SK-N-DZ (cell line): ENCODE results near the gene MAGEF1.
"Not testable (repeated sequence)": the region's sequence is repeated elsewhere in the genome, so short reads cannot be mapped to it uniquely, and the experiment has no call there.

ENCODE experiments used
- DNase-seq: peaks from one replicate; pipeline ENCODE4 v3.0.0-alpha.2; 2015; ENCODE audit warnings: low spot score

MAGEF1 gene

DNA sequence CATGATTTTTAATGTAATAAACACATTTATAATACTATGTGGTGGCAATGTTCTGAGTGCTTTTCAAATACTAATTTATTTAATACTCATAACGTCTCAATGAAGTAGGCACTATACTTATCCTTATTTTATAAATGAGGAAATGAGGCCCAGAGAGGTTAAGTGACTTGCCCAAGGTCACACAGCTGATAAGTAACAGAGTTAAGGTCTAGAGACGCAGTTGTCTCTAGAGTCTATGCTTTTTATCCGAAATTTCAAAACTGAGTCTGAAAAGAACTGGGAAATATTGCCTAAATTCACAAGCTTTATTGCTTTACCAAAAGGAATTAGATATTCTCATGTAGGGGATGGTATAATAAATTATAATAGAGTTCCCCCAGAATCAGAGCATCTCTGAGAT is 31.4 kb upstream of the MAGEF1 start:
- no peak for DNase-seq

GRCh38 chr3:184742676-184743135 is 30.8 kb upstream of the MAGEF1 start:
- DNase-seq: no peak

GRCh38 chr3:184741798-184742675 is 30.2 kb upstream of the MAGEF1 start:
- no peak for DNase-seq

DNA sequence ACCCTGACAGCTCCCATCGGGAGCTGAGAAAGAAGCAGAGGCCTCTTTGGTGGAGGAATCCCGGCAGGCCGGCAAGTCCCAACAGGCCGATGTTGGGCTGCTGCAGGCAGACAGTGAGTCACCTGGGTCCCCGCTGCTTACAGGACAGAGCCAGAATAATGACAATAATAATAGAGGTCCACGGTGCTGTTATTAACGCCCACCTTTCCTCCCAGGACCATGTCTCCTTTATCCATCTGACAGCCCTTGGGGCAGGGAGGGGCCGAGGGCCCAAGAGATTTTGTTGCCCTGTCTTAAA is 29.3 kb upstream of the MAGEF1 start:
- no peak for DNase-seq

- DNase-seq: no peak
Observed at GRCh38 chr3:184740509-184741258, 28.8 kb upstream of the MAGEF1 start.

GRCh38 chr3:184739594-184740505 is 28.0 kb upstream of the MAGEF1 start:
- no peak for DNase-seq

GRCh38 chr3:184738982-184739381 is 27.1 kb upstream of the MAGEF1 start:
- DNase-seq: no peak

DNA sequence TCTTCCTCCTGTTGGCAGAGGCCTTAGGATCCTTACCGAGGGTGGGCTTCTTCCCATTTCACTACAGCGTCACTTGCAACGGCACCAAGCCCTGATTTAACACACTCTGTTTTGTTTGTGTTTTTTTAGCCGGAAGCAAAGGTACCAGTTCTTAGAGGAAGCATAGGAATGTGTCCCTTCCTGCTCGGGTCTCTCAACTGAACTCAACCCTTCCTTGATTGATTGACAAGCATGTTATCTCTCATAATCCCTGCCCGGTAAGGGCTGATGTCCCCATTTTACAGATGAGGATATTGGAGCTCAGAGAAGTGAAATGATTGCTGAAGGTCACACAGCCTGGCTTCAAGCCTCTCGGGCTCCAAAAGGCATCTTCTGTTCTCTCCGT is 26.6 kb upstream of the MAGEF1 start:
- no peak for DNase-seq

- no peak for DNase-seq
Observed at GRCh38 chr3:184737641-184738505, 26.0 kb upstream of the MAGEF1 start.

DNA sequence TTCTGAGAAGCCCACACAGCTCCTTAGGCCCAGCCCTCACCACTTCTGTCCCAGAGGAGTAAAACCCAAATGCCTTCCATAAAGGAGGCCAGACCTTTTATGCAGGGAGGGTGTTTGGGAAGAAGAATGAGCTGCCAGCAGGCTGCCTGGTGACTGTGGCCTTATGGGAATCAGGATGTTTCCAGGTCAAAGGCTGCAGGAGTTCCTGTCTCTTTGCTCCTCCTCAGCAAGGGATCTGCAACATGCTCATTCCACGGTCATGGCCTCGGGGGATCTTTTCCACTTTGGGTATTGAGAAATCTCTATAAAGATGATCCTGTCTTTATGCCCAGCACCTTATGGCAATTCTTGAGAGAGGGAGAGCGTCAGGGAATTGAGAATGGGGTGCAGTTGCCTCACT is 25.2 kb upstream of the MAGEF1 start:
- no peak for DNase-seq

DNA sequence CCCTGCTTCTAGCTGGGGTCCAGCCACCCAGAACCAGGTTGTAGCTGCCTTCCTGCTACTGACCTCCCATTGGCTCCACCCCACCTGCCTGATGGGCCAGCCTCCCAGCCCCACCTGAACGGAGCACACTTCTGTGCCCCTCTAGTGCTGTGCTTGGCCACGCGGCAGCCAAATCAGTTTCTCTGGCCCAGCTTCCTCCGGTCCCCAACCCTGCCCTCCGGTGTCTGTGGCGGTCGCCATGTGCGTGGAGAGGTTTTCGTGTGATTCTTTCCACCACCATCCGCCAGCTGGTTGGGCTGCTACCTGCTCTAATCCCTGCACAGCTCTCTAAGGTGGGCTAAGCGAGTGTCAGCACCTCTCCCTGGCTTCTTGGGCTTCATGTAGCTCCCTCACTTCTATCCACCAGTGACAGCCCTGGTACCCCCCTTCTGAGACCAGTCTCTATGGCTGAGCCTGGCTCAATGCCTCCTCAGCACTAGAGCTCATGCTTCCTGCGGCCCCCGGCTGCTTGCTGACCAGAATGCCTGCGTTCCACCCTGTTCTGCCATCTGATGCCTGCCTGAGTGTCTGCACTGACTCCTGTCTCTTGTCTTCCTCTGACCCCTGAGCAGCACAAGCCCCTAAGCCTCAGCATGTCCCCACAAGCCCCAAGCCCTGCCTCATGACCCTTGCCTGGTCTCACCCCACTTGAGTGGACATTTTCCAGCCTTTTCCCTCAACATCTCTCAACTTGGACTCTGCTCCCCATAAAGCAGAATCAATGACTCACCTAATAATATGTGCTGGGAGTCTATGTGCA is 23.2 kb upstream of the MAGEF1 start:
- DNase-seq: no peak

DNA sequence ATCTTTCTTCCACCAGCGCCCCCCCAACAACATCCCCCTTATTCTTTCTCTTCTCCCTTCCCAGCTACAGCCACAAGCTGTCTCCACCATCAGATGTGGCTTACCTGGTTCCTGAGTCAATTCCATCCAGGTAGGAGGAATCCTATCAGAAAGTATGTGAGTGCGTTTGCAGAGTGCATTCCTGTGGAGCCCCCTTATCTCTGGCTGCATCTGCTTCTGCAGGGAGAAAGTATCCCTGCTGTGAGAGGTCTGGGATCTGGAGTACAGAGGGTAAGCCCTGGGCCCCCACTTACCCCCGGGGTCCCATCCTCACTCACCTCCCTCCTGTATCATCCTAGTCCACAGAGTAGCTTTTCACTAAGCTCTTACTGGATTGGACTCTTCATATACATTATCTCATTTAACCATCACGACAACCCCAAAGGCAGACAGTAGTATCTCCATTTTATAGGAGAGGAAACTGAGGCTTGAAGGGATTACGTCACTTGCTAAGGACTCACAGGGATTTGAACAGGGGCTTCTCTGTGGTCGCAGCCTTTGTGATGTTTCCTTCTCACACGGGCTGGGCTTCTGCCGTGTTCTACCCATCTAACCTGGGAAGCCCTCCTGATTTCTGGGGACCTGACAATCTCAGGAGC is 22.2 kb upstream of the MAGEF1 start:
- no peak for DNase-seq

DNA sequence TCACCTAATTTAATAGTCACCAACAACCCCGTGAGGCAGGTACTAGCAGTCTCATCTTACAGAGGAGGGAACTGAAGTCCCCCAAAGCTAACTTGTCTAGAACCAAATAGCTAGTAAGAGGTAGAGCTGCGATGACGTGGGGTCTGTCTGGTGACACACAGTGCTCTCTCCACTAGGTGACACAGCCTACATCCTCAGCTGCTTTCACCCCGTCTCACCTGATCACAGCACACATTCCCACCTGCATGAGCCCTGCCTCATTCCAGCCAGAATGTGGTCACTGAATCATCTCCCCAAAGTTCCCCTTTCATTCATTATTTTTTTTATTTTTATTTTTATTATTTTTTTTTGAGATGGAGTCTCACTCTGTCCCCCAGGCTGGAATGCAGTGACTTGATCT is 21.3 kb upstream of the MAGEF1 start:
- DNase-seq: no peak

GRCh38 chr3:184731786-184732537 is 20.1 kb upstream of the MAGEF1 start:
- no peak for DNase-seq

DNA sequence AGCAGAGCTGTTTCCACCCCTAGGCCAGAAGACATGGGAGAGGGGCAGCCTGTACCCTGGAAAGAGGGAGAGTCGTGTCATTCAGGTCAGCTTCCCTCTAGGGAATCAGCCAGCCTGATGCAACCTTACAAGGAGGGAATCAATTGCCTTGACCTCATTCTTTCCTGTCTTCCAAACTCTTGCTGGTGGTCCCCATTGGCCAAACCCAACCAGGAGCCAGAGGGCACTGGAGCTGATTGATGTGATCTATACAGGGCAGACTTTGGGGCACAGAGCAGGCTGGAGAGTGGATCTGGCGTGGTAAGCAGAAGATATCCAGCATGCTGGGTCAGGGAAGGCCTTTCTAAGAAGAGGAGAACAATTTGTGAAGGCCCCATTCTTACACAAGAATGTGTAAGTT is 19.1 kb upstream of the MAGEF1 start:
- no peak for DNase-seq

- not testable (repeated sequence) for DNase-seq
Observed at GRCh38 chr3:184729154-184729553, 17.3 kb upstream of the MAGEF1 start.

DNA sequence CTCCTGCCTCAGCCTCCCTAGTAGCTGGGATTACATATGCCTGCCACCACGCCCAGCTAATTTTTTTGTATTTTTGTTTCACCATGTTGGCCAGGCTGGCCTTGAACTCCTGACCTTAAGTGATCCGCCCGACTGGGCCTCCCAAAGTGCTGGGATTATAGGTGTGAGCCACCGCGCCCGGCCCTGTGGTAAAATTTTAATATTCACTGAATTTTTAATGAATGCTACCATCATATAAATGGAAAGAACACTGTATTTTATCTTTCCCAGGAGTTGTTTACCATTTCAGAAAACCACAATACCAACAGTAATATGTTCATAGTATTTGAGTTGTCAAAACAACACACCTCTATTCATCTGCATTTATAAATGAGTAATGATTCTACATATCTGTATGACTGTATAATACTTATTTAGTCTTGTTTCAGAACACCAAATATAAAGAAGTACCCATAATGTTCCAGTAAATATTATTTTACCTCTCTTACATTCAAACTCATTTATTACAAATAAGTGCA is 16.2 kb upstream of the MAGEF1 start:
- no peak for DNase-seq

DNA sequence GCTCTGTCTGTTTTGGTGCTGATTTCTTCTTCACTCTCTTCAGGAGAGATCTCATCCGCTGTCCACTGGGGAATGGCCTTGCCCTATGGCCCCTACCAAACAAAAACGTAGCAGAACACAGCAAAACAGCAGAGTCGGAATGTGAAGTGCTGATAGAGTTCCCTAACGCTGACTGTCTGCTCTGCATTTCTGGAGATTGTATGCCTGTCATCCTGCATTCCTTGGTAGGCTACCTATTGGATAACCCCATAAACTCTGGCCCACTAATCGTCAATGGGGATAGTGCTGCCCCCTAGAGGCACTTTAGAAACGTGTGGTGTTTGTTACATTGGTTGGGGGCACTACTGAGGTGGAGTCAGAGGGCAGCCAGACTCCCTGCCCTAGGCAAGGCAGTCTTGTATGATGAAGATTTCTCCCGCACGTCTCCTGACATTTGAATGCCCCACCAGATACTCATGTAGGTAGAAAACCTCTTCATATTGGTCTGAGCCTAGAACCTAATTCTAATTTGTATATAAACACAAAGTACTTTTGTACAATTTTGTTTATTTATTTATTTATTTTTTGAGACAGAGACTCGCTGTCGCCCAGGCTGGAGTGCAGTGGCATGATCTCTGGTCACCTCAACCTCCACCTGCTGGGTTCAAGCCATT is 15.6 kb upstream of the MAGEF1 start:
- peak; percentile 92 for DNase-seq
